ENCODE measurements around the gene C2orf42.

GRCh38 chr2:70188460-70188859 lies 2.4 kb downstream of the C2orf42 start:
- TF ChIP-seq CTCF (conservative IDR thresholded peaks at IDR 0.05) (no peak), ZFX (IDR thresholded peaks at IDR 0.05) (no peak)

Data from C4-2B (cell line).